Measurements from ENCODE around the gene CXCL16.

The CXCL16 gene

GRCh38 chr17:4739122-4740024 lies at the start of gene CXCL16, which contains the start of gene ZMYND15:
Gene CXCL16 (minus strand): TSS chr17:4739928. CDS start chr17:4739339, 589 bp downstream.
Gene ZMYND15 (plus strand): TSS chr17:4739833. CDS start chr17:4740549, 716 bp downstream.
- peak; percentile 30 for DNase-seq (ENCODE audit: low read depth)

- DNase-seq (ENCODE audit: low read depth): no peak
Observed at GRCh38 chr17:4788807-4789700, 49.3 kb upstream of the CXCL16 start, which contains the start of gene GLTPD2. Gene GLTPD2 (plus strand): TSS chr17:4788964. CDS start chr17:4789012, 48 bp downstream.

GRCh38 chr17:4788159-4788806 lies 48.6 kb upstream of the CXCL16 start:
- no peak for DNase-seq (ENCODE audit: low read depth)

- no peak for DNase-seq (ENCODE audit: low read depth)
Observed at GRCh38 chr17:4786516-4786915, 46.8 kb upstream of the CXCL16 start.

GRCh38 chr17:4786106-4786511 lies 46.4 kb upstream of the CXCL16 start, which contains the start of gene VMO1:
Gene VMO1 (minus strand): TSS chr17:4786364. CDS start chr17:4786352, 12 bp downstream.
- no peak for DNase-seq (ENCODE audit: low read depth)

GRCh38 chr17:4785311-4786105 lies 45.8 kb upstream of the CXCL16 start:
- DNase-seq (ENCODE audit: low read depth): no peak

- DNase-seq (ENCODE audit: low read depth): no peak
Observed at GRCh38 chr17:4782652-4783051, 42.9 kb upstream of the CXCL16 start.

DNA sequence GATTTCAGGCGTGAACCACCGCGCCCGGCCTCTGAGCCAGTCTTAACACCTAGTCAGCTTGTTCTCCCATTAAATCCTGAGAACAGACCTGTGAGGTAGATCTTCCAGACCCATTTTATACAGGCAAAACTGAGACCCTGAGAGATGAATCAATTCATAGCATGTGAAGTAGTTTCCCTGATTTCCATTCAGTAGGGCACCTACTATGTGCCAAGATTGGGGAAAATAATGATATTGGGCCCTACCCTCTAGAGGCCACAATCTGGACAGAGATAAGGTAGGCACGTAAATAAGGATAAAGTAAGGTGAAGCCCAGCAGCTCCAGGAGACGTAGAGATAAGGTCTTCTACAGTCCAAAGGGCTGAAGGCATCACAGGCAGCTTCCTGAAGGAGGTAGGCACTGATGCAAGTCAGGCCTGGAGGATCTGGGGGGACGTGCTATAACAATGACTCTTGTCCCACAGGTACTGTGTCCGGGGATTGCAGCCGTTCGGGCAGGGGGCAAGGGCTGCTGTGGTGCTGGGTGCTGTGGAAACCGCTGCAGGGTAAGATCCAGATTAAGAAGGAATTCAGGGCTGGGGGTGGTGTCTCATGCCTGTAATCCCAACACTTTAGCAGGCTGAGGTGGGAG lies 40.7 kb upstream of the CXCL16 start:
- DNase-seq (ENCODE audit: low read depth): no peak

DNA sequence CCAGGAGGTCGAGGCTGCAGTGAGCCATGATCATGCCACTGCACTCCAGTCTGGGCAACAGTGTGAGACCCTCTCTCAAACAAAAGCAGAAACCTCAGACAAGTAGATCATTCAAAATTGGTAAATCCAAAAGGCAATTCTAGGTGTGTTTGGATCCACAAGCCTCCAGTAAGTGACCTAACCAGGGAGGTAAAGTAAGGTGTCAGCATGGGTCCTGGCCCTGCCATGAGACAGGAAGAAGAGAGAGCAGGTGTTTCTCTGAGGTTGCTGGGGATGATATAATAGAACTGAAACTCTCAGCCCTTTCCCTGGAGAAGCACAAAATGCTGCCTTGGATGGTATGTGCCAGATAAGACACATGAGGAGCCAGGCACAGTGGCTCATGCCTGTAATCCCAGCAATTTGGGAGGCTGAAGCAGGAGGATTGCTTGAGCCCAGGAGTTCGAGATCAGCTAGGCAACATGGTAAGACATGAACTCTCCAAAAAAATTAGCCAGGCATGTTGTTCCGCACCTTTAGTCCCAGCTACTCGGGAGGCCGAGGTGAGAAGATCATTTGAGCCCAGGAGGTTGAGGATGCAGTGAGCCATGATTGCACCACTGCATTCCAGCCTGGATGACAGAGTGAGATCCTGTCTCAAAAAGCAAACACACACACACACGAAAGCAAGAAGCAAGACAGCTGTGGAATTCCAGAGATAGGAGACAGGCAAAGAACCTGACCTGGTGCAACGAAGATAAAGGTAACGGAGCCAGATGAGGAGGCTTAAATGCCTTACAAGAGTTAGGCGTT lies 38.4 kb upstream of the CXCL16 start:
- no peak for DNase-seq (ENCODE audit: low read depth)

GRCh38 chr17:4772235-4772613 lies 32.5 kb upstream of the CXCL16 start:
- no peak for DNase-seq (ENCODE audit: low read depth)

- DNase-seq (ENCODE audit: low read depth): no peak
Observed at GRCh38 chr17:4771519-4772234, 31.9 kb upstream of the CXCL16 start, which contains the start of gene TM4SF5. Gene TM4SF5 (plus strand): TSS chr17:4771886. CDS start chr17:4771923, 37 bp downstream.

GRCh38 chr17:4769628-4770027 lies 29.9 kb upstream of the CXCL16 start:
- no peak for DNase-seq (ENCODE audit: low read depth)

DNA sequence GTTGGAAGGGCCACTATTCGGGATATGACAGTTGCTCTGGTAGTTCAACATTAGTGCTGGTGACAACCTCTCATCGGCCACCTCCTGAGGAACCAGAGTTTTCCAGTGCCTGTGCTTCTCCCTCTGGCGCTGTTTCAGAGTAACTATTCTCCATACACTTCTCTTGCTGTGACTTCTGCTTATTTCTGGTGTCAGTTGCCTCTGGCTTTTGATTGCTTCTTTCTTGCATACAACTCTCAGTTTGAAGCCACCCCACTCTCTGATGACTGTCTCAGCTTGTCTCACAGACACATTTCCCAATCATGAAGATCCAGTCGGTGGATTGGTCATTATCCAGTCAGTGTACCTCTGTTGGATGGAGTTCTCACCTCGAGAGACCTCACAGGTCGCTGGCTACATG lies 28.6 kb upstream of the CXCL16 start:
- DNase-seq (ENCODE audit: low read depth): no peak

DNA sequence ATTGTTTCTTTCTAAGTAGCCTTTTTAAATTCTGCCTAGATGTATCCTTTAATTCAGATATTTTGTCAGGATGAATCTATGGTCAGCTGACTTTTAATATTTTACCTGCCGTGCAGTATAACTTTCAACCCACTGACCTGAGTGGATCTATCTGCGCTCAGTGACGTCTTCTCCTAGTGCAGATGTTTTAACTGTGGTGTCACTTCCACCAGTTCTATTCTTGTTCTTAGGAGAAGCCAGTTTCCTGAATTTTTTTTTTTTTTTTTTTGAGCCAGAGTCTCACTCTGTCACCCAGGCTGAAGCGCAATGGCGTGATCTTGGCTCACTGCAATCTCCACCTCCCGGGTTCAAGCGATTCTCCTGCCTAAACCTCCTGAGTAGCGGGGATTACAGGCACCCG lies 27.0 kb upstream of the CXCL16 start:
- no peak for DNase-seq (ENCODE audit: low read depth)

DNA sequence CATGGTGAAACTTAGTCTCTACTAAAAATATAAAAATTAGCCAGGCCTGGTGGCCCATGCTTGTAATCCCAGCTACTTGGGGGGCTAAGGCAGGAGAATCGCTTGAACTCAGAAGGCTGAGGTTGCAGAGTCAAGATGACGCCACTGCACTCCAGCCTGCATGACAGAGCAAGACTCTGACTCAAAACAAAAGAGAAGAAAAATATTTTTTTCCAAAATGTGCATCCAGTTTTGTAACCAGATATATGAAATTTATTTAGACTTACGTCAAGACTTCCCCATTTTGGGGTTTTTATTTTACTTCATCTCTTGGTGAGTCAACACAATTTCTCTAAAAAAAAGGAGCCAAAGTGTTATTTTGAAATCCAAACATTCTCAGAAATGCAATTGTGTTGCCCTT lies 26.5 kb upstream of the CXCL16 start:
- no peak for DNase-seq (ENCODE audit: low read depth)

DNA sequence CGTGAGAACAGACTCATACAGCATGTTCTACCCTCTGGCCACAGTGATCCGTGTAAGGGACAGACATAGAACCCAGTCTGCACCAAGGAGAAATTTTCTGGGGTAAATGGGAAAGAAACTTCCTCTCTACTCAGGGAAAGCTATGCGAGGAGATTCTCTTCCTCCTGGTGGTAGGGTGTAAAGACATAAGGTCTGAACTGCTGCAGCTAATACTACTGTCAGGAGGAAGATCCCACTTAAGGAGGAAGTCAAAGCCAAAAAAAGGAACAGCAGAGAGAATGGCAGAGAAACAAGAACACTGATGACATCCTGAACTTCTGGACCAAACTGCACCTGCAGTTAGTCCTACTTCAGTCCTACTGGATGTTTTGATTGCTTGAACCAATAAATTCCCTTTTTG lies 24.9 kb upstream of the CXCL16 start:
- no peak for DNase-seq (ENCODE audit: low read depth)

GRCh38 chr17:4759776-4760236 lies 20.1 kb upstream of the CXCL16 start:
- no peak for DNase-seq (ENCODE audit: low read depth)

- no peak for DNase-seq (ENCODE audit: low read depth)
Observed at GRCh38 chr17:4753392-4753791, 13.7 kb upstream of the CXCL16 start.

DNA sequence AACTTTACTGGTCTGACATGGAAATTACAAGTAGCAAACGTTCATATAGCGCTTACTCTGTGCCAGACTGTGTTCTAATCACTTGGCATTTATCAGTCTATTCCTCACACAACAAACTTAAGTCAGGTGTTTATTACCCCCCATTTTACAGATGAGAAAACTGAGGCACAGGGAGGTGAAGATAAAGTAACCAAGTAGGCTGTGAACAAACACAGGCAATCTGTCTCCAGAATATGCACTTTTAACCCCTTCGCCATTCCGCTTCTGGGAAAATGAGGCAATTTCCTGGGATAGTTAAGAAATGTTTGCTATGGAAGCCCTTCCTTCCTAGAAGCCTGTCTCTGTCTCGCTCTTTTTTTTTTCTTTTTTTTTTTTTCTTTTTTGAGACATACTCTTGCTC lies 12.2 kb upstream of the CXCL16 start:
- DNase-seq (ENCODE audit: low read depth): no peak

Measured in stimulated activated CD8-positive, alpha-beta memory T cell treated with anti-CD3 and anti-CD28 coated beads, Interleukin-15, amount 100 ng/mL, for 1 hour (primary cell).